Measurements from ENCODE around the gene SDS. TPM values are rescaled to one million over a fixed set of nuclear protein-coding genes. Genes with fewer than 3 reads are reported as not detected.

The SDS gene
- total RNA-seq, 4 donors from 2014 or later: not detected

- H3K36me3 ChIP-seq: no peaks in the 10 kb centered on the region
- no peaks in the 10 kb centered on the region for H3K27me3 ChIP-seq
- intact Hi-C loops (cut with DNase I; ENCODE audit: low total_unique reads): no loop called here
- no peak overlapping the region for H3K4me3 ChIP-seq
- TF ChIP-seq CTCF (IDR thresholded peaks at IDR 0.05) (no peak), POLR2A (IDR thresholded peaks at IDR 0.05) (no peak)
- H3K27ac ChIP-seq: no peak overlapping the region
- no peak for DNase-seq
- no peaks in the 10 kb centered on the region for H3K4me1 ChIP-seq
- no peaks in the 10 kb centered on the region for H3K9me3 ChIP-seq
Measured at GRCh38 chr12:113400362-113400761, 3.3 kb downstream of the SDS start.

GRCh38 chr12:113399490-113399889 is 4.2 kb downstream of the SDS start:
- H3K4me3 ChIP-seq: no peak overlapping the region
- TF ChIP-seq POLR2A (IDR thresholded peaks at IDR 0.05) (no peak), CTCF (IDR thresholded peaks at IDR 0.05) (no peak)
- no peaks in the 10 kb centered on the region for H3K36me3 ChIP-seq
- H3K27ac ChIP-seq: no peak overlapping the region
- no peak for DNase-seq
- no peaks in the 10 kb centered on the region for H3K9me3 ChIP-seq
- intact Hi-C loops (cut with DNase I; ENCODE audit: low total_unique reads): no loop called here
- no peaks in the 10 kb centered on the region for H3K27me3 ChIP-seq
- H3K4me1 ChIP-seq: no peaks in the 10 kb centered on the region

GRCh38 chr12:113398346-113399290 is 5.1 kb downstream of the SDS start:
- H3K27me3 ChIP-seq: no peaks in the 10 kb centered on the region

GRCh38 chr12:113397497-113398197 is 6.0 kb downstream of the SDS start:
- DNase-seq: no peak
- Histone ChIP-seq H3K9me3 (no peaks in the 10 kb centered on the region), H3K27me3 (no peaks in the 10 kb centered on the region), H3K4me1 (no peaks in the 10 kb centered on the region), H3K4me3 (no peak overlapping the region), H3K27ac (no peak overlapping the region), H3K36me3 (no peaks in the 10 kb centered on the region)
- intact Hi-C loops (cut with DNase I; ENCODE audit: low total_unique reads): no loop called here
- no peak for TF ChIP-seq CTCF (IDR thresholded peaks at IDR 0.05)
- TF ChIP-seq POLR2A (IDR thresholded peaks at IDR 0.05): no peak

More at GRCh38 chr12:113398346-113399290, 5.1 kb downstream of the SDS start:
- intact Hi-C loops (cut with DNase I; ENCODE audit: low total_unique reads): no loop called here
- Histone ChIP-seq H3K4me3 (no peak overlapping the region), H3K27ac (no peak overlapping the region), H3K9me3 (no peaks in the 10 kb centered on the region), H3K36me3 (no peaks in the 10 kb centered on the region), H3K4me1 (no peaks in the 10 kb centered on the region)
- DNase-seq: no peak
- TF ChIP-seq CTCF (IDR thresholded peaks at IDR 0.05): no peak
